Lower leg skin (tissue), 4 donors: Measurements from ENCODE around the gene HKDC1. TPM values are rescaled to one million over a fixed set of nuclear protein-coding genes. Genes with fewer than 3 reads are reported as not detected.

ENCODE experiments used
- DNase-seq, 2 donors: peaks; one replicate each; pipeline ENCODE4 v3.0.0-alpha.2; 2019; ENCODE audit warnings: low spot score in 2 of 2
- H3K4me3 ChIP-seq: fragments of 200-600 bp; sonication (generic); 2 replicates; pipeline ENCODE4 v1.5.1; 2017; ENCODE audit warnings: mild to moderate bottlenecking, low read depth; ENCODE audit not compliant: poor library complexity, severe bottlenecking
- CTCF ChIP-seq, 3 donors: fragments of 450-650 bp; IDR thresholded peaks; one replicate each; pipeline ENCODE4 v1.5.1; 2016; ENCODE audit warnings: antibody characterized with exemption in 3 of 3, mild to moderate bottlenecking in 3 of 3, moderate library complexity in 2 of 3
- POLR2A ChIP-seq, 2 donors: fragments of 450-650 bp; IDR thresholded peaks; one replicate each; pipeline ENCODE4 v1.6.1; 2016 to 2017; ENCODE audit warnings: antibody characterized with exemption in 2 of 2, mild to moderate bottlenecking in 1 of 2, moderate library complexity in 1 of 2
- WGBS, 2 donors: methylation state at CpG; one replicate each; pipeline ENCODE4 v1.1.5; 2018; 5-methylcytosine and 5-hydroxymethylcytosine counted together
- intact Hi-C: fragments of 100-400 bp; cut with DNase I; formaldehyde crosslinking; loops from one replicate; pipeline ENCODE4 v1.15.0; 2023; ENCODE audit warnings: low total_unique reads
- total RNA-seq, 4 donors: library from RNA; depleted of rRNA; stranded (reverse); fragments of >200 nt; gene quantifications; one replicate each; pipeline ENCODE4 v1.1.0, GENCODE V29; 2016

HKDC1 gene
- total RNA-seq, 4 donors from 2014 or later = 0.04 to 1.4 (median 0.12) TPM; not detected in 1

DNA sequence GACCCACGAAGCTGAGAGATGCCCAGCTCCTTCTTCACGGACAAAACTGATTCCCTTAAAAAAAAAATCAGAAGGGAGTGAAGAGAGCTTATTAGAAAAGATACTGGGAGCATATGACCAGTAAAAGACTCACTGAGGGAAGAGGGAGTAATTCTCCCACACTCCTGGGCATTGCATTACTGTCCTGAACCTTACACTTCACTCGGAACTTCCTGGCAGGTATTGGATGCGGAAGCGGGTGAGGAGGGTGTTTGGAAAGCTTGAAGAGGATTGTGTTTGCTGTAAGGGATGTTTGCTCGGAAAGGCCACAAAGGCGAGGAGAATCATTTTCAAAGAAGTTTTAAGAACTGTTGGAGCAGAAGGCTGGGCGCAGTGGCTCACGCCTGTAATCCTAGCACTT is 375 bp downstream of the HKDC1 start:
- WGBS, 2 donors = 90 to 92% methylated on average over 9 of the region's 9 CpGs
- intact Hi-C loops = no loop called here

GRCh38 chr10:69222157-69223027 is 2.3 kb downstream of the HKDC1 start:
- intact Hi-C loops = no loop called here
- DNase-seq = peak in 1 of 2 donors; percentile 40
- WGBS, 2 donors = 35% methylated on average over 11 of the region's 11 CpGs

More for the DNA sequence above, 375 bp downstream of the HKDC1 start:
- no peak for TF ChIP-seq POLR2A (IDR thresholded peaks at IDR 0.05)
- TF ChIP-seq CTCF (IDR thresholded peaks at IDR 0.05) = no peak
- no peak overlapping the region for H3K4me3 ChIP-seq
- DNase-seq = no peak

DNA sequence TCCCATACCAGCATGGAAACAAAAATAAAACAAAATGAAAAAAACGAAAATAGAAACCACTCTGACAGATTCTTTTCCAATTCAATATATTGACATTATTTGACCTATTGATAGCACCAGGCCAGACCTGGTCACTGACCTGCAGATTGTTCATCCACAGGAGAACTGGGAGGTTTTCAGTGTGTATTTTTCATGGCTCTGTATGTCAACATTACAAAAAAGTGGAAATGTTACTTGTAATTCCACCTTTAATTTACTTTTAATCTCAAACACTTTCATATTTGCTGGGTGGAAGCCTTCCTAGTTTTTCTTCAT is 2.9 kb downstream of the HKDC1 start:
- no peak for TF ChIP-seq POLR2A (IDR thresholded peaks at IDR 0.05)
- TF ChIP-seq CTCF (IDR thresholded peaks at IDR 0.05) = no peak
- no peak for DNase-seq
- 14 to 15% methylated on average over 1 of the region's 1 CpG for WGBS, 2 donors
- H3K4me3 ChIP-seq = no peak overlapping the region
- intact Hi-C loops = no loop called here

More at GRCh38 chr10:69222157-69223027, 2.3 kb downstream of the HKDC1 start:
- TF ChIP-seq POLR2A (IDR thresholded peaks at IDR 0.05) = no peak
- no peak for TF ChIP-seq CTCF (IDR thresholded peaks at IDR 0.05)
- no peak overlapping the region for H3K4me3 ChIP-seq

DNA sequence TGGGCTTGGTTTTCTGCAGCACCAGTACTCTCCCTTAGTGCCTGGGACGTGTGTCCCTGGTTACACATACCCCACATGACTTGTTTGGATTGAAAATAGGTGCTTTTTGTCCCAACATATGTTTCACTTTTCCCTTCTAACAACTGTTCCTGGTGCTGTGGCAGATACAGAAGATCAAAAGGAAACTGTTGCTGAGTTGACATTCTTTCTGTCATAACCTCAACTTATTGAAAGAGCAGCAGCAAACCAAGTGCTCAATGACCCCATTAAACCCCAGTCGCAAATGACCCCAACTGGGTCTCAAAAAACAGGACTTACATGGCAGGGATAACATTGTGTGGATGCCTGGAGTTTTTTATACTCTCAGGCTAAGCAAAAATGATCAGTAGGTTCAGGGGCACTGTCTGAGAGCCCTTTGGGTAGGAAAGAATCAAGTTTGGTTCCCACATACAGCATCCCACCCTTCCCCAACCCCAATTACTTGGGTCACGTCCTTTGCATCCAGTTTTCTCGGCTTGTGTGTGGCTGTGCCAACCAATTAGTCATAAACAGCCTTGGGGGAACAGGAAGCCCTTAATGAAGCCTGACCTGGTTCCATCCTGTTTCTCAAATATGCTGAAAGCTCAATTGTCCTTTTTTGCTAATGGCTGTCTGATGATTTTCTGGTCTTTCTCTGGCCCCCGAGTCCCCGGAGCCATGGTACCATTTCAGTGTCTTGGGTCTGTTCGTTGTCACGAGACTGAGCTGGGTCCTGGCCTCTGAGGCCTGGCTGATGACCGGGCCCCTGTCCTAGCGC is 4.9 kb downstream of the HKDC1 start:
- H3K4me3 ChIP-seq = no peak overlapping the region
- 49 to 51% methylated on average over 10 of the region's 10 CpGs for WGBS, 2 donors

DNA sequence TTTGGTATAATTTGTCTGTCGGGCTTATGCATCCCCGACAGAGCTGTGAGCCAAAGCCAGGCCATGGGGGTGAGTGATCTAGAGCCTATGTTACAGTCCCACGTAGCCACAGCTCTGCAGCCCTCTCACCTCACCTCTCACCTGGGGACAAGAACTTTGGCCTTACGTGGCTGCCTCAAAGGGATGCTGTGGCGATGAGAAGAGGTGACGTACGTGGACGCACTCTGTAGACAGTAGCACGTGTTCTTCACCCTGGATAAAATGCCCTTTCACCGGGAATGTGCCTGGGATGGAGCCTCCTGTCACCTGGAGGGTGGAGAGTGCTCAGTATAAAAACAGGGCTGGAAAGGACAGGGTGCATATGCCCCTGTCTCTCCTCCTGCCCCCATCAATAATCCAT is 5.5 kb downstream of the HKDC1 start:
- H3K4me3 ChIP-seq = no peak overlapping the region
- 73 to 84% methylated on average over 10 of the region's 10 CpGs for WGBS, 2 donors
- no peak for DNase-seq
- TF ChIP-seq POLR2A (IDR thresholded peaks at IDR 0.05) = no peak
- TF ChIP-seq CTCF (IDR thresholded peaks at IDR 0.05) = no peak
- intact Hi-C loops = no loop called here

More for the DNA sequence above, 4.9 kb downstream of the HKDC1 start:
- intact Hi-C loops = no loop called here
- TF ChIP-seq CTCF (IDR thresholded peaks at IDR 0.05) (no peak), POLR2A (IDR thresholded peaks at IDR 0.05) (no peak)
- no peak for DNase-seq
